Measurements from ENCODE around the gene P3H4. TPM values are rescaled to one million over a fixed set of nuclear protein-coding genes. Genes with fewer than 3 reads are reported as not detected.

The P3H4 gene
- total RNA-seq, 1 experiment from 2014 or later: 36.4 TPM

DNA sequence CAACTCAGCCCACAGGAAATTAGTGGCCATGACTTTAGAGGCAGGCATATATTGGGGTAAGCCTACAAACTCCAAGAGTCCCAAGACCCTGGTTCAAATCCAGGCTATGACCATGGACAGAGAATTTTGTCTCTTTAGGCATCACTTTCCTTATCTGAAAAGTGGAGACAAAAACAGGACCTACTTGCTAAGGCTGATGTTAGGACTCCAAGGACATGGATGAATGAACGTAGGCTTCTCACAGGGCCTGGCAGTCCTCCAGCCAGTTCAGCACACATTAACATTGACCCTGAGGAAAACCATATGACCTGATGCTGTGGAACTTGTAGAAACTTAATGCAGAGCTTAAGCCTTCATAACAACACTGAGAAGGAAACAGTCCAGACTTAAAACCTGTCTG lies 2.4 kb upstream of the P3H4 start:
- ChIA-PET POLR2A (interaction anchor here (0.6 to 24.1 kb wide), 6 partner anchors 21 to 1713 kb away, joined by 3 to 599 read pairs (median 4); partner anchors contain the start of genes JUP and KLHL11), CTCF (no interaction called here)
- no TSS peak for BruUV-seq (replicated peaks)
- DNase-seq (ENCODE audit: unreplicated experiment): no peak
- intact Hi-C loops (cut with micrococcal nuclease): no loop called here
- H3K4me3 Mint-ChIP-seq (ENCODE audit: unreplicated experiment): peak overlapping the region; percentile 95
- H3K4me1 Mint-ChIP-seq (ENCODE audit: insufficient read depth, unreplicated experiment): peaks cover 19% of the 10 kb centered on the region
- TF ChIP-seq, protein P1, sequence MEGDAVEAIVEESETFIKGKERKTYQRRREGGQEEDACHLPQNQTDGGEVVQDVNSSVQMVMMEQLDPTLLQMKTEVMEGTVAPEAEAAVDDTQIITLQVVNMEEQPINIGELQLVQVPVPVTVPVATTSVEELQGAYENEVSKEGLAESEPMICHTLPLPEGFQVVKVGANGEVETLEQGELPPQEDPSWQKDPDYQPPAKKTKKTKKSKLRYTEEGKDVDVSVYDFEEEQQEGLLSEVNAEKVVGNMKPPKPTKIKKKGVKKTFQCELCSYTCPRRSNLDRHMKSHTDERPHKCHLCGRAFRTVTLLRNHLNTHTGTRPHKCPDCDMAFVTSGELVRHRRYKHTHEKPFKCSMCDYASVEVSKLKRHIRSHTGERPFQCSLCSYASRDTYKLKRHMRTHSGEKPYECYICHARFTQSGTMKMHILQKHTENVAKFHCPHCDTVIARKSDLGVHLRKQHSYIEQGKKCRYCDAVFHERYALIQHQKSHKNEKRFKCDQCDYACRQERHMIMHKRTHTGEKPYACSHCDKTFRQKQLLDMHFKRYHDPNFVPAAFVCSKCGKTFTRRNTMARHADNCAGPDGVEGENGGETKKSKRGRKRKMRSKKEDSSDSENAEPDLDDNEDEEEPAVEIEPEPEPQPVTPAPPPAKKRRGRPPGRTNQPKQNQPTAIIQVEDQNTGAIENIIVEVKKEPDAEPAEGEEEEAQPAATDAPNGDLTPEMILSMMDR (IDR thresholded peaks at IDR 0.05; ENCODE audit: unreplicated experiment): no peak
- H3K36me3 Mint-ChIP-seq (ENCODE audit: insufficient read depth, unreplicated experiment): peaks cover 28% of the 10 kb centered on the region
- H3K27ac Mint-ChIP-seq (ENCODE audit: low read depth, unreplicated experiment): no peak overlapping the region
- H3K27me3 Mint-ChIP-seq (ENCODE audit: insufficient read depth, unreplicated experiment): no peaks in the 10 kb centered on the region
- no peaks in the 10 kb centered on the region for H3K9me3 Mint-ChIP-seq (ENCODE audit: unreplicated experiment)

DNA sequence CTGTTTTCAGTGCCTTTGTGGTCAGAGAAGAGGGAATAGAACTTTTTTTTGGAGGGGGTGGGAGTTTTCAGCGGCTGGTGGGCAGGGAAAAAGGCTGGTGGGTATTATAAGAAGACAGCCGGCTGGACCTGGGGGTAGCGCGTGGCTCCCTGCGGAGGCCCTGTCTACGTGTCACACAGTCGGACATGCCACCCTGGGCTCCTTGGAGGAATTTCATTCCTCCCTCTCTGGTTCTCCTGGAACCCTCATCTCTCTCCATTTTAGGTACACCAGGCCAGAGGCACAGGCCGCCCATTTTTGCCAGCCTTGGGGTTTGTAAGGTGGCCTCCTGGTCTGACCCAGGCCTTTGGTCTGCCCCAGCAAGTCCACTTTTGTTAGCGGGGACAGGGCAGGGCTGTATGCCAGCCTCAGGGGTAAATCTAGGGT lies 2.0 kb upstream of the P3H4 start:
- Mint-ChIP-seq H3K27me3 (ENCODE audit: insufficient read depth, unreplicated experiment) (no peaks in the 10 kb centered on the region), H3K36me3 (ENCODE audit: insufficient read depth, unreplicated experiment) (peaks cover 32% of the 10 kb centered on the region), H3K4me1 (ENCODE audit: insufficient read depth, unreplicated experiment) (peaks cover 19% of the 10 kb centered on the region), H3K27ac (ENCODE audit: low read depth, unreplicated experiment) (peak overlapping the region; percentile 85), H3K9me3 (ENCODE audit: unreplicated experiment) (no peaks in the 10 kb centered on the region), H3K4me3 (ENCODE audit: unreplicated experiment) (peak overlapping the region; percentile 95)
- DNase-seq (ENCODE audit: unreplicated experiment): no peak
- BruUV-seq (replicated peaks): TSS peak; percentile 53
- intact Hi-C loops (cut with micrococcal nuclease): loop anchor here (2.0 kb wide), 1 partner anchor 51 kb away; the partner anchor contains the start of gene KLHL11
- ChIA-PET POLR2A (interaction anchor here (1.4 to 24.1 kb wide), 5 partner anchors 9 to 125 kb away, joined by 5 to 599 read pairs (median 14); partner anchors contain the start of genes EIF1, JUP and KLHL11), CTCF (no interaction called here)
- TF ChIP-seq, protein P1 (IDR thresholded peaks at IDR 0.05; ENCODE audit: unreplicated experiment): no peak

DNA sequence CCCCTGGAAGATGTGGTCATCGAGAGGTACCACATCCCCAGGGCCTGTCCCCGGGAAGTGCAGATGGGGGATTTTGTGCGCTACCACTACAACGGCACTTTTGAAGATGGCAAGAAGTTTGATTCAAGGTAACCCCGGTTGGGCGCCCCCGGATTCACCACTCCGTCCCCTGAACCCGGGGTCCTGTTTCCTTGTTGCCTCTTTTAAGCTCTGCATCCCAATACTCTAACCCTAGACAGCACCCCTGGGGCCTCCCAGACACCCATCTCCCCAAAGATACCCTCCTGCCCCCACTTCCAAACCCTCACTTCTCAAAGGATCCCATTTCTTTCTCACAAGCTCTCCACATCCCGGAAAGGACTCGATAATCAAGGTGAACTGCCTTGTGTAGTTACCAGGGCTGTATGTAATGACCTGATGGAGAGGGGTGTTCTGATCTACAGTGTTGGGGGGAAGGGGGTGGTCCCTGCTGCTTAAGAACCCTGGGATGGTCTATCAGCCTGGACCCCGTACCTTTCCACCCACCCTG lies 1.5 kb upstream of the P3H4 start:
- BruUV-seq (replicated peaks): no TSS peak
- intact Hi-C loops (cut with micrococcal nuclease): loop anchor here (2.0 kb wide), 1 partner anchor 52 kb away; the partner anchor contains the start of gene KLHL11
- TF ChIP-seq, protein P1 (IDR thresholded peaks at IDR 0.05; ENCODE audit: unreplicated experiment): no peak
- POLR2A ChIA-PET: interaction anchor here (1.0 to 24.1 kb wide), 7 partner anchors 9 to 124 kb away, joined by 4 to 599 read pairs (median 14); partner anchors contain the start of genes EIF1, JUP and KLHL11
- H3K27ac Mint-ChIP-seq (ENCODE audit: low read depth, unreplicated experiment): peak overlapping the region; percentile 85
- CTCF ChIA-PET: no interaction called here
- peak overlapping the region; percentile 95 for H3K4me3 Mint-ChIP-seq (ENCODE audit: unreplicated experiment)
- DNase-seq (ENCODE audit: unreplicated experiment): no peak
- peaks cover 28% of the 10 kb centered on the region for H3K36me3 Mint-ChIP-seq (ENCODE audit: insufficient read depth, unreplicated experiment)
- H3K27me3 Mint-ChIP-seq (ENCODE audit: insufficient read depth, unreplicated experiment): no peaks in the 10 kb centered on the region
- H3K9me3 Mint-ChIP-seq (ENCODE audit: unreplicated experiment): no peaks in the 10 kb centered on the region
- peaks cover 19% of the 10 kb centered on the region for H3K4me1 Mint-ChIP-seq (ENCODE audit: insufficient read depth, unreplicated experiment)

DNA sequence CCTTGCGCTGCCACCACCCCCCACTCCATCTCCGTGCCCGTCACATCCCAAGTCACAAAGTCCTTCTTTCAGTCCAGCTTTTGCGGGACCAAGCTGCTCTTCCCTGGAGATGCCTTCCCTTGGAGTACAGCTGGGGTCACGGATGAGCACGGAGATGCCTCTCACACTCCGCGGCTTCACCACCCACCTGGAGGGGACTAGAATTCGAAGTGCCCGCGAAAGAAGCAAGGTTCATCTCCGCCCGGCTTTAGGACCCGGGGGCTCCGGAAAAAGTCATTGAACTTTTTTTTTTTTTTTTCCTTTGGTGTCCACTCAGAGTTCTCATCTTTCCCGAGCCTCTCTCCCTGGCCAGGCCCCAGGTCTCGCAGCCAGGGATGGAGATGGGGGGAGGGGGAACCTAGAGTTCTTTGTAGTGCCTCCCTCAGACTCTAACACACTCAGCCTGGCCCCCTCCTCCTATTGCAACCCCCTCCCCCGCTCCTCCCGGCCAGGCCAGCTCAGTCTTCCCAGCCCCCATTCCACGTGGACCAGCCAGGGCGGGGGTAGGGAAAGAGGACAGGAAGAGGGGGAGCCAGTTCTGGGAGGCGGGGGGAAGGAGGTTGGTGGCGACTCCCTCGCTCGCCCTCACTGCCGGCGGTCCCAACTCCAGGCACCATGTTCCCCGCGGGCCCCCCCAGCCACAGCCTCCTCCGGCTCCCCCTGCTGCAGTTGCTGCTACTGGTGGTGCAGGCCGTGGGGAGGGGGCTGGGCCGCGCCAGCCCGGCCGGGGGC lies 817 bp upstream of the P3H4 start, which contains the start of gene FKBP10:
FKBP10 (plus strand) TSS at position 624 of the 771 bp plus-strand sequence; CDS start at position 655, 31 bp downstream.
- CTCF ChIA-PET: interaction anchor here (0.7 to 3.1 kb wide), 5 partner anchors 11 to 1720 kb away, joined by 3 to 22 read pairs (median 6); no protein-coding TSS in a partner anchor
- H3K36me3 Mint-ChIP-seq (ENCODE audit: insufficient read depth, unreplicated experiment): peaks cover 28% of the 10 kb centered on the region
- TF ChIP-seq, protein P1 (IDR thresholded peaks at IDR 0.05; ENCODE audit: unreplicated experiment): no peak
- H3K27me3 Mint-ChIP-seq (ENCODE audit: insufficient read depth, unreplicated experiment): no peaks in the 10 kb centered on the region
- peaks cover 19% of the 10 kb centered on the region for H3K4me1 Mint-ChIP-seq (ENCODE audit: insufficient read depth, unreplicated experiment)
- H3K9me3 Mint-ChIP-seq (ENCODE audit: unreplicated experiment): no peaks in the 10 kb centered on the region
- H3K27ac Mint-ChIP-seq (ENCODE audit: low read depth, unreplicated experiment): peak within 1 kb of the TSS; percentile 85
- intact Hi-C loops (cut with micrococcal nuclease): loop anchor here (2.0 kb wide), 1 partner anchor 52 kb away; the partner anchor contains the start of gene KLHL11
- BruUV-seq (replicated peaks): no TSS peak
- peak within 1 kb of the TSS; percentile 95 for H3K4me3 Mint-ChIP-seq (ENCODE audit: unreplicated experiment)
- POLR2A ChIA-PET: interaction anchor here (1.0 to 24.1 kb wide), 9 partner anchors 10 to 124 kb away, joined by 3 to 599 read pairs (median 9); partner anchors contain the start of genes EIF1, JUP and KLHL11
- peak; percentile 84 for DNase-seq (ENCODE audit: unreplicated experiment)

Measured in MCF 10A (cell line).